SK-N-SH (cell line): ENCODE data around the gene ACOT12. TPM values are rescaled to one million over a fixed set of nuclear protein-coding genes. Genes with fewer than 3 reads are reported as not detected.

ENCODE experiments used
- CTCF ChIA-PET: fragments of 300-600, 350-600 bp; formaldehyde crosslinking; extraction: SDS; loops from one replicate; lab custom pipeline; 2021; lab: Yijun Ruan, JAX
- POLR2A ChIA-PET: fragments of 350-600 bp; sonication (Branson Sonifier 250); formaldehyde crosslinking; extraction: SDS; loops from one replicate; lab custom pipeline; 2020; ENCODE audit warnings: antibody characterized with exemption, inconsistent platforms; lab: Yijun Ruan, JAX
- DNase-seq: peaks from one replicate; pipeline ENCODE4 v3.0.0; 2012
- H2AFZ ChIP-seq: fragments of 200-600 bp; sonication (generic); 2 replicates; pipeline ENCODE4 v1.8.1; 2016; ENCODE audit warnings: antibody characterized with exemption, mild to moderate bottlenecking, low read depth
- H3F3A ChIP-seq: fragments of 200-600 bp; sonication (generic); replicated peaks from 2 replicates; pipeline ENCODE3; 2016; ENCODE audit warnings: antibody characterized with exemption, mild to moderate bottlenecking; ENCODE audit not compliant: insufficient read depth
- H3K27ac ChIP-seq, 2 experiments: fragments of 200-500 bp in 1 of 2; fragments of 200-600 bp in 1 of 2; sonication (Bioruptor generic) in 1 of 2; sonication (generic), shearing (Covaris generic) in 1 of 2; 2 replicates each; pipeline versions ENCODE4 v1.5.1 to v1.6.1; 2014 to 2016; ENCODE audit warnings: low read depth in 2 of 2, inconsistent platforms in 1 of 2, low read length in 1 of 2, mild to moderate bottlenecking in 1 of 2, mixed read lengths in 1 of 2
- H3K27me3 ChIP-seq: fragments of 200-600 bp; sonication (generic), shearing (Covaris generic); 2 replicates; pipeline ENCODE4 v1.6.1; 2016; ENCODE audit warnings: mixed run types; ENCODE audit not compliant: insufficient read depth
- H3K36me3 ChIP-seq, 2 experiments: fragments of 200-500 bp in 1 of 2; fragments of 200-600 bp in 1 of 2; sonication (Bioruptor generic) in 1 of 2; sonication (generic) in 1 of 2; replicated peaks in 1 of 2; 2 replicates each; pipeline versions ENCODE3 to v1.5.1; 2014 to 2016; ENCODE audit warnings: low read length in 1 of 2, mild to moderate bottlenecking in 1 of 2; ENCODE audit not compliant: insufficient read depth in 2 of 2, control insufficient read depth in 1 of 2
- H3K4me1 ChIP-seq, 2 experiments: fragments of 200-500 bp in 1 of 2; fragments of 200-600 bp in 1 of 2; sonication (Bioruptor generic) in 1 of 2; sonication (generic), shearing (Covaris generic) in 1 of 2; 2 replicates each; pipeline versions ENCODE4 v1.5.1 to v1.6.1; 2014 to 2016; ENCODE audit warnings: low read depth in 1 of 2, low read length in 1 of 2, mixed run types in 1 of 2; ENCODE audit not compliant: insufficient read depth in 2 of 2, control insufficient read depth in 1 of 2
- H3K4me2 ChIP-seq: fragments of 200-600 bp; sonication (generic), shearing (Covaris generic); 2 replicates; pipeline ENCODE4 v1.6.1; 2017; ENCODE audit warnings: mixed run types
- H3K4me3 ChIP-seq, 2 experiments: fragments of 200-500 bp in 1 of 2; fragments of 200-600 bp in 1 of 2; sonication (Bioruptor generic) in 1 of 2; sonication (generic), shearing (Covaris generic) in 1 of 2; 2 replicates each; pipeline versions ENCODE4 v1.5.1 to v1.8.1; 2014 to 2016; ENCODE audit warnings: low read depth in 2 of 2, inconsistent platforms in 1 of 2, low read length in 1 of 2, mild to moderate bottlenecking in 1 of 2, mixed read lengths in 1 of 2, moderate library complexity in 1 of 2
- H3K79me2 ChIP-seq: fragments of 200-600 bp; sonication (generic); 2 replicates; pipeline ENCODE4 v1.8.1; 2017; ENCODE audit warnings: mild to moderate bottlenecking; ENCODE audit not compliant: insufficient read depth
- H3K9ac ChIP-seq: fragments of 200-600 bp; sonication (generic); 2 replicates; pipeline ENCODE4 v1.6.1; 2017; ENCODE audit warnings: mixed run types
- H3K9me2 ChIP-seq: fragments of 200-600 bp; sonication (generic); 2 replicates; pipeline ENCODE4 v1.6.1; 2017; ENCODE audit warnings: mixed run types
- H3K9me3 ChIP-seq: fragments of 200-600 bp; sonication (generic); 2 replicates; pipeline ENCODE4 v1.6.1; 2017; ENCODE audit warnings: mixed run types, mild to moderate bottlenecking, moderate library complexity
- H4K20me1 ChIP-seq: fragments of 200-600 bp; sonication (generic); 2 replicates; pipeline ENCODE4 v1.6.1; 2017; ENCODE audit warnings: mild to moderate bottlenecking, mixed run types; ENCODE audit not compliant: insufficient read depth
- EZH2phosphoT487 ChIP-seq: fragments of 200-600 bp; sonication (generic); IDR thresholded peaks from 2 replicates; pipeline ENCODE4 v1.6.1; 2017; ENCODE audit warnings: low read depth, mixed run types, mild to moderate bottlenecking, antibody characterized with exemption, moderate library complexity, borderline replicate concordance
- FOSL2 ChIP-seq: IDR thresholded peaks from 2 replicates; pipeline ENCODE4 v1.4.0; 2012; ENCODE audit warnings: low read depth, mild to moderate bottlenecking, moderate library complexity, borderline replicate concordance
- FOXJ3 ChIP-seq: sonication (generic); formaldehyde crosslinking; IDR thresholded peaks from 2 replicates; pipeline ENCODE4 v1.5.1; 2020; ENCODE audit warnings: mild to moderate bottlenecking, missing genetic modification reagents
- GABPA ChIP-seq: IDR thresholded peaks from 2 replicates; pipeline ENCODE4 v1.4.0; 2012; ENCODE audit warnings: low read depth, mild to moderate bottlenecking
- IRF3 ChIP-seq: fragments of 150-350 bp; IDR thresholded peaks from 2 replicates; pipeline ENCODE4 v1.6.1; 2016; ENCODE audit warnings: mild to moderate bottlenecking, low read depth, low read length
- JUND ChIP-seq: IDR thresholded peaks from 2 replicates; pipeline ENCODE4 v1.4.0; 2012
- MEF2A ChIP-seq: IDR thresholded peaks from 2 replicates; pipeline ENCODE4 v1.4.0; 2012; ENCODE audit warnings: low read depth, borderline replicate concordance
- MXI1 ChIP-seq: IDR thresholded peaks from 2 replicates; pipeline ENCODE4 v1.6.1; 2012; ENCODE audit warnings: mild to moderate bottlenecking, low read depth, low read length, improper control_type of control experiment
- NFIC ChIP-seq: IDR thresholded peaks from 2 replicates; pipeline ENCODE4 v1.4.0; 2012; ENCODE audit warnings: borderline replicate concordance
- RAD21 ChIP-seq: IDR thresholded peaks from 2 replicates; pipeline ENCODE4 v1.6.1; 2012; ENCODE audit warnings: mild to moderate bottlenecking, low read length
- REST ChIP-seq: IDR thresholded peaks from 2 replicates; pipeline ENCODE4 v1.6.1; 2012; ENCODE audit warnings: mild to moderate bottlenecking, low read depth, low read length, moderate library complexity
- RFX5 ChIP-seq: IDR thresholded peaks from 2 replicates; pipeline ENCODE4 v1.6.1; 2012; ENCODE audit warnings: mild to moderate bottlenecking, improper control_type of control experiment, low read length
- SIN3A ChIP-seq: IDR thresholded peaks from 2 replicates; pipeline ENCODE4 v1.6.1; 2012; ENCODE audit warnings: low read depth, mild to moderate bottlenecking, low read length, moderate library complexity, borderline replicate concordance
- TAF1 ChIP-seq: IDR thresholded peaks from 2 replicates; pipeline ENCODE4 v1.6.1; 2012; ENCODE audit warnings: low read depth, mild to moderate bottlenecking, low read length, moderate library complexity, borderline replicate concordance
- TCF12 ChIP-seq: IDR thresholded peaks from 2 replicates; pipeline ENCODE4 v1.4.0; 2012
- TEAD4 ChIP-seq: IDR thresholded peaks from 2 replicates; pipeline ENCODE4 v1.4.0; 2012; ENCODE audit warnings: mild to moderate bottlenecking, borderline replicate concordance; ENCODE audit not compliant: insufficient read depth
- USF1 ChIP-seq: IDR thresholded peaks from 2 replicates; pipeline ENCODE4 v1.4.0; 2012; ENCODE audit warnings: low read depth, borderline replicate concordance
- YY1 ChIP-seq: IDR thresholded peaks from 2 replicates; pipeline ENCODE4 v1.4.0; 2012; ENCODE audit warnings: low read depth, mild to moderate bottlenecking
- WGBS: methylation state at CpG from one replicate; pipeline ENCODE4 v1.1.6; 2017; ENCODE audit warnings: low lambda C conversion rate; 5-methylcytosine and 5-hydroxymethylcytosine counted together
- polyA plus RNA-seq, 3 experiments: library from polyadenylated mRNA; depleted of rRNA; stranded (reverse); fragments of >200 nt; gene quantifications; 2 replicates each; pipeline ENCODE4 v1.2.3, GENCODE V29; 2012

Gene ACOT12
- polyA plus RNA-seq, 1 of the 3 experiments (the other 2 are of a cell fraction), result 0.07 TPM

- Histone ChIP-seq H3K9ac (no peak overlapping the region), H3K4me3 (no peak overlapping the region), H3K27ac (no peak overlapping the region), H3K9me3 (no peaks in the 10 kb centered on the region), H3K4me1 (peaks cover 0 to 2% of the 10 kb centered on the region in 2 experiments; a peak in 1 of 4 replicates), H3K79me2 (no peaks in the 10 kb centered on the region), H3K9me2 (no peaks in the 10 kb centered on the region), H4K20me1 (no peaks in the 10 kb centered on the region), H3F3A (no peaks in the 10 kb centered on the region), H3K36me3 (no peaks in the 10 kb centered on the region), H3K27me3 (no peaks in the 10 kb centered on the region), H2AFZ (no peak overlapping the region), H3K4me2 (no peak overlapping the region)
- TF ChIP-seq IRF3 (no peak), TEAD4 (no peak), NFIC (no peak), JUND (no peak), GABPA (no peak), RAD21 (no peak), TCF12 (no peak), SIN3A (no peak), MEF2A (no peak), USF1 (no peak), REST (no peak), FOSL2 (no peak), EZH2phosphoT487 (no peak), MXI1 (no peak), TAF1 (no peak), FOXJ3 (CRISPR knock-in tag) (no peak), RFX5 (no peak), YY1 (no peak)
- no peak for DNase-seq
- CTCF ChIA-PET, result interaction anchor here (0.9 kb wide), 1 partner anchor 8 kb away, joined by 4 read pairs; no protein-coding TSS in a partner anchor
- POLR2A ChIA-PET, result no interaction called here
- WGBS, result 65% methylated on average over 5 of the region's 5 CpGs
These were observed 34.8 kb downstream of the ACOT12 start for GRCh38 chr5:81359108-81359507.
